ENCODE measurements around the gene SERPINA4.

The SERPINA4 gene

GRCh38 chr14:94617366-94617941, 56.2 kb downstream of the SERPINA4 start:
- no peak for DNase-seq

DNA sequence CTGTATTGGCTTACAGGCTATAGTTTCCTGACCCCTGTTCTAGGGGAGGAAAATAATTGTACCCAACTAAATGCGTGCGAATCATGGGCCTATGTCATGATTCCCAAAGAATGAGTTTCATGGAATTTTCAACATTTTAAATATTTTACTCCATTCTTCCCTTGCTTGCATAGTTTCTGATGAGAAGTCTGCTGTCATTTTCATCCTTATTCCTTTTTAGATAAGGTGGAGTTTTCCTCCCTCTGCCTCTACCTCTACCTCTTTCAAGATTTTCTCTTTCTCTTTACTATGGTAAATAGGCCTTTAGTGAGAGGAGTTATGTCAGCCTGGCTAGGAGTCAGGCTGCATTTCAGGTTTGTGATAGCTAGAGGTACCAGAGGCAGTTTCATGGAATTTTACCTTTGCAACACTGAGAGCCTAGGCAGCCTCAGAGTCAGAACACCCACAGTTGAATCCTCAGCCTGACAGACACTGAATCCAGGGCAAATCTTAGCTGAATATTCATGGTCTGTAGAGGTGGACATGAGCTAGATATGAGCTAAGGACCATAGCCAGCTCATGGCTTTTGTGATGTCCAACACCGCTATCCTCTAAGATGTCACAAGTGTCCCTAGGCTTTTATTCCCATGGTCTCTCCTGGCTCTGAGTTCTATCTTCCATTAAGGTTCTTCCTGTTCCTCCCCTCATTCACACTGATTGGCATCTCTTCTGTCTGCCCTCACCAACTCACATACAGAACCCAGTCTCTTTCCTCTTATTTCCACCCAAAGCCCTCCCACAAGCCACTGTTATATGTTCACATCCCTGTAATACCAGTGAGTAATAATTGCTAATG, 57.0 kb downstream of the SERPINA4 start:
- DNase-seq, result no peak

DNA sequence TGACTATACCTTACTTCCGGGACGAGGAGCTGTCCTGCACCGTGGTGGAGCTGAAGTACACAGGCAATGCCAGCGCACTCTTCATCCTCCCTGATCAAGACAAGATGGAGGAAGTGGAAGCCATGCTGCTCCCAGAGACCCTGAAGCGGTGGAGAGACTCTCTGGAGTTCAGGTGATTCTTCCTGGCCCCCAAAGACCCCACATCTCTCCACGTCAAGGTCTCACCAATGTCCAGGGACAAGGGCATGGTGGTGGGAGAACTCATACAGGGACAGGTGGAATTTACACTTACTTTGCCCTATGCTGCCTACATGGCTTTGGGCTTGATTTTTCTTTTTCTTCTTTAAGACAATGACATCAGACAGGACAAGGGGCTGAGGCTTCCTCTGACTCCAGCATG, 58.1 kb downstream of the SERPINA4 start:
- DNase-seq, result no peak

Data from activated CD4-positive, alpha-beta T cell treated with anti-CD3 and anti-CD28 coated beads, Interleukin-10, Interleukin-2, amounts not matched to agents 100 ng/mL and 50 ng/mL, durations not matched to agents 16 hours and 8 hours (primary cell).